GM21423 (cell line): ENCODE measurements around the gene PPP4R3B.
A peak's percentile ranks its signal among the peaks of the same experiment; 100 is the strongest.

Source experiments
- ATAC-seq: cut with Tn5 transposase; IDR thresholded peaks from one replicate; pipeline ENCODE4 v1.9.1; 2021; ENCODE audit warnings: mild to moderate bottlenecking, moderate library complexity; ENCODE audit not compliant: unreplicated experiment

Gene PPP4R3B

GRCh38 chr2:55617175-55618024 is at the start of gene PPP4R3B:
PPP4R3B (minus strand) TSS chr2:55617622; CDS start chr2:55617285, 337 bp downstream.
- ATAC-seq, result peak; percentile 81

- no peak for ATAC-seq
These were observed 35.8 kb upstream of the PPP4R3B start for GRCh38 chr2:55653255-55653654.

GRCh38 chr2:55649211-55649610 is 31.8 kb upstream of the PPP4R3B start:
- no peak for ATAC-seq

DNA sequence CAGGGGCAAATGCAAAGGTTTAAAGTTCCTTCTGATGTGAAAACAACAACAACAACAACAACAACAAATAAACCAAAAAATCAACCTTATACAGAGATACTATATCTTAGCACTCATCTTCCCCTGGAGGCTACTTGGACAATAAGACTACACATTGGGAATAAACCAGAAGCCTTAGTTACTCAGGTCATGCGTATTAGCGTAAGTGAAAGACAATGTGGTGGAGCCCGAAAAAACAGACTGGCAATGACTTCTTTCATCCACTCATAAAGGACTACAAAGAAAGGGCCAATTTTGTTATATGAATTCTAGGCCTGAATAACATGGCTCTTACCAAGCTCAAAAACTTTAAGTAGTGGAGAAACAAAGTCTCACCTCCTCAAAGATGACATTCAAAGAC is 19.4 kb upstream of the PPP4R3B start:
- ATAC-seq, result no peak

DNA sequence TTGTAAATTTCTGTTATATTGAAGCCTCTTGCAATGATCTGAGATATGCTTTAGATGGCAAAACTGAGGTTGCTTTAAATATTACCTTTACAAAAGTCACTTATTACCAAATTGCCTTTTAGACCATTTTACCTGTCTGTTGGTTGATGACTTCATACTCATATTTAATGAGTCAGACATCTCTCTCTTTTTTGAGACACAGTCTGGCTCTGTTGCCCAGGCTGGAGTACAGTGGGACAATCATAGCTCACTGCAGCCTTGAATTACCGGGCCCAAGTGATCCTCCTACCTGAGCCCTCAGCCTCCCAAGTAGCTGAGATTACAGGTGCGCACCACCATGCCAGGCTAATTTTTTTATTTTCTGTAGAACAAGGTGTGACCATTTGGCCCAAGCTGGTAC is 11.5 kb upstream of the PPP4R3B start:
- no peak for ATAC-seq

- no peak for ATAC-seq
These were observed 10.5 kb upstream of the PPP4R3B start for GRCh38 chr2:55627915-55628314.

DNA sequence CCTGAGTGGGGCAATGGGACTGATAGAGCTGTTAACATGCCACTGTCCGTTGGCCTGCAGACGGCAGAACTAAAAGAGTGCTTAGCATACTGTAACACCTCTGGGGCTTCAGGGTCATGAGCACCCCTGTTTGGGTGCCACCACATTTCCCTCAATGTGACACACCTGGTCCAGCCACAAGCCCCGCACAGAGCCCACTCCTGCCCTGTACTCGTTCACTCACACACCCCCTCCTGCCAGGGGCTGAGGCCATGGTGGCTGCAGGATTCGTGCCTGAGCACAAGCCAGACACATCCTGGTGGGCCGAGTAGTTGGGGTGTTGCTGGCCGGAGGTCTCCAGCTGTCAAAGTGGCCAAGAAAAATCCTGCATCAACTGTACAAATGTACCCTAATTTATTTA is 4.4 kb upstream of the PPP4R3B start:
- ATAC-seq, result no peak

- ATAC-seq, result no peak
These were observed 2.8 kb upstream of the PPP4R3B start for GRCh38 chr2:55620123-55620779.

DNA sequence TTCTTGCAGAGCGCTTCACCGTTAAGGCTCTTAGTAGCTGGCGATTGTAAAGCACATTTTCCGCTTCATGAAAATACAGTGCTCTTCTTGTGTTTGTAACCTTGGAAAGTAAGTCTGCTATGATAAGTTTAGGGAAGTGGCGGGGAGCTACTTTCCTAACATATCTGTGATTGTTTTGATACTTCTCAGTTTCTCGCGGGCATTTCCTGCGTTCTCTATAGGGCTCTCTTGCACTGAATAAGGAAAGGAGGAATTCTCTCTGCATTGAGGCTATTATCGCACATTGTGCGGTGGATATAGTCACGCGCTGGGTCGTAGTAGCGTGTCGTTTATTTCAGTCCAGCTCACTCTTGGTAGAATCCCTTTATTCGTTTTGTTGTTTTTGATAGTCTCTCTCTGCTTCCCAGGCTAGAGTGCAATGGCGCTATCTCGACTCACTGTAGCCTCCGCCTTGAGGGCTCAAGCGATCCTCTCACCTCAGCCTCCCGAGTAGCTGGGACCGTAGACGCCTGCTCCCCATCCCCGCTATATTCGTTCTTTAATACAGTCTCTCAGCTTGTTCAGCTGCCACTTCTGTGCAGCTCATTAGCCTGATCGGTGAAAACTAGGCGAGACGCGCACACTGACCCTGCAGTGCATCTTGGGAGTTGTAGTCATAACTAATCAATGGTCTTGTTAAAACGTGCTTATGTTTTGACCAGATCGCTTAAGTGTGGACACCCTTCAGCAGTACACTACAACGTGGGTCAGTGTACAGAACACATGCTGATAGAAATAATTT is 1.0 kb upstream of the PPP4R3B start:
- ATAC-seq, result peak; percentile 35

- ATAC-seq, result no peak
These were observed 528 bp upstream of the PPP4R3B start for GRCh38 chr2:55618025-55618274.

DNA sequence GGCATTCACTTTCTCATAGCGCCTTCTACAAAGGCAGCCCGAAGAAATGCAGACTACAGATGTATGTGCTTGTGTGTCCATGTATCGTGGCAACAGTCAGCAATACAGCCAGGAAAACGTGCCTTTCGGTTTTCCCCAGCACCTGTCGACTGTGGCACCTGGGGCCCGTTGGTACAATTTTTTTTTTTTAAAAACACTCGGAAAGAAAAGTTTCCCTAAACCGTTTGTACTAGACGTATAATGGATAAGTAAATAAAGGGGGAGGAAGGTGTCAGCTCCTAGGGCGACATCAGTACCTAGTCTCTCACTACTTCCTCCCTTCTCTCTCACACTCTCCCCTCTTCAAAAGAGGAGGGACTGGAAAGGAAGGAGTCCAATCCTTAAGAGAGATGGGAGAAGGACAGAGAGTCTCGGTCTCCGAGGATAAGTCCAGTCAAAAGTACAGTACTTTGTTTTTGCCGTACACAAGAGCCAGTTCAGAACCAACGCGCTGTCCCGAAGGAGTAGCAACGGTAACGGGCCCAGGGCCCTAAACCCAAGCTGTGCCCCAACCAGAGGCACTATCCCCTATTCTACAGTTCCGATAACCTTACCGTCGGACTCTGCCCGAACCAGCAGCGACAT is 759 bp downstream of the PPP4R3B start:
- peak; percentile 3 for ATAC-seq

DNA sequence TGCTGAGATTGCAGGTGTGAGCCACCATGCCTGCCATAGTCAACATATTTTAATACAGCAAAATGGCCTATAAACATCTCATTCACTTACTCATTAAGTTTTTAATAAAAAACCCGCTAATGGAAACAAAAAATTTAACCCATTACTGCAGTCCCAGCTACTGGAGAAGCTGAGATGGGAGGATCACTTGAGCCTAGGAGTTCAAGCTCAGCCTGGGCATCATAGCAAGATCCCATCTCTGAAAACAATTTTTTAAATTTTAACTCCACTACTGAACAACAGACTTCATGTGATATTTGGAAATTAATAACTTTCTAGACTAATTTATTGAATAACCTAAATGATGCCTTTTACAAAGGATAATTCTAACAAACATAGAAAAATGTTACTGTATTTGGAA is 5.4 kb downstream of the PPP4R3B start:
- ATAC-seq, result no peak

- no peak for ATAC-seq
These were observed 6.3 kb downstream of the PPP4R3B start for GRCh38 chr2:55610954-55611743.

GRCh38 chr2:55609938-55610578 is 7.4 kb downstream of the PPP4R3B start:
- no peak for ATAC-seq

- ATAC-seq, result no peak
These were observed 8.1 kb downstream of the PPP4R3B start for GRCh38 chr2:55609193-55609794.

GRCh38 chr2:55607717-55608116 is 9.7 kb downstream of the PPP4R3B start:
- no peak for ATAC-seq

GRCh38 chr2:55604027-55604565 is 13.3 kb downstream of the PPP4R3B start:
- no peak for ATAC-seq

DNA sequence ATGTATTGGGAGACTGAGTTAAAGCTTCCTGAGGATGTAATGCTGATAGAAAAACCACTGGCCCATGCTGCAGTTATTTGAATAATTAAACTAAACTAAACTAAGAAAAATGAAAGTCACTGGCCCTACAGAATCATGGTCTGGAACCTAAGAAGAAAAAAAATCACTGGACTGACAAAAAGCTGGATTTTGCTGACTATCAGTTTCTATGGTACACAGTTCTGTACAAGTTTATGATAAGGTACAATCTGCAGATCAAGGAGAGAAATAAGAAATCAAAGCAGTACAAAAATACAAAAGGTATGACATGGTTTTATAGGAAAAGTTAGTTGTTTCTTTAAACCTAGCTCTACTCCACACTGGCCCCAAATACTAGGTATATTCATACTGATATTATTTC is 15.6 kb downstream of the PPP4R3B start:
- ATAC-seq, result no peak

DNA sequence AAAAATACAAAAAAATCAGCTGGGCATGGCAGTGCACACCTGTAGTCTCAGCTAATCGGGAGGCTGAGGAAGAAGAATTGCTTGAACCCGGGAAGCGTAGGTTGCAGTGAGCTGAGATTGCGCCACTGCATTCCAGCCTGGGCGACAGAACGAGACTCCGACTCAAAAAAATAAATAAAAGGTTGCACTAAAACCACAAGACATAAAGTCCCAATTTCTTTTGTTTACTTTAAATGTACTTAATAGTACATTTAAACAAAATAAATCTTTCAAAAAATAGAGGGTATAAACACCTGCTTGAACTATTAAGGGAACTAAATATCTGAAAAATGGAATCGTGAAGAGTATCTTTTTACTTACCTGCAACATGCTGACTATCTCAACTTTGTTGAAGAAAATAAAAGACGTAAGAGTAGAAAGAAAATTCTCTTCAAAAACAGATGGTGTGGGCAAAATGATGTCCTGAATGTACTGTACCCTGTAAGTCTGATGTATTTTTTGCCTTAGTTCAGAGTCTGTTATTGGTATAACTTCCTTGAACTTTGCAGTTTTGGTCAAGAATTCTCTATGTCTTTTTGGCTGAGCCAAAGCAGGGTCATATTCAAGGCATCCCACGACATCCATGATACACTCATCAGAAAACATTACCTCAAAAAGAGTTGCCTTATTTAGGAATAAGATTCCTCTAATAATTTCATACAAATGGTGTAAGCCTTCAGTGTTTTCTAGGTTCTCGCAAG is 19.2 kb downstream of the PPP4R3B start:
- no peak for ATAC-seq
